ENCODE measurements around the gene ATG9B. TPM values are rescaled to one million over a fixed set of nuclear protein-coding genes. Genes with fewer than 3 reads are reported as not detected.

Gene ATG9B
- total RNA-seq, 1 experiment from 2014 or later: 1.3 TPM

- no peak overlapping the region for H3K9ac ChIP-seq (ENCODE audit: low read length)
- no peak overlapping the region for H3K4me3 ChIP-seq (ENCODE audit: low read length)
- POLR2A ChIA-PET (ENCODE audit: unreplicated experiment): no interaction called here
- H3K4me1 ChIP-seq (ENCODE audit: insufficient read depth, low read length): peaks cover 3% of the 10 kb centered on the region; the same call in 1 of the 2 replicates
- peaks cover 30% of the 10 kb centered on the region for H3K36me3 ChIP-seq (ENCODE audit: low read depth, low read length)
- intact Hi-C loops (cut with micrococcal nuclease): no loop called here
- no peak for DNase-seq
- H4K20me1 ChIP-seq (ENCODE audit: low read length): no peaks in the 10 kb centered on the region
- H3K9me3 ChIP-seq (ENCODE audit: low read length): no peaks in the 10 kb centered on the region
- H3K4me2 ChIP-seq (ENCODE audit: low read length): no peak overlapping the region
- TF ChIP-seq EZH2 (IDR thresholded peaks at IDR 0.05; ENCODE audit: low read length, unreplicated experiment) (no peak), EZH2phosphoT487 (IDR thresholded peaks at IDR 0.05; ENCODE audit: borderline replicate concordance, low read length) (no peak)
- TF ChIP-seq, protein P1, sequence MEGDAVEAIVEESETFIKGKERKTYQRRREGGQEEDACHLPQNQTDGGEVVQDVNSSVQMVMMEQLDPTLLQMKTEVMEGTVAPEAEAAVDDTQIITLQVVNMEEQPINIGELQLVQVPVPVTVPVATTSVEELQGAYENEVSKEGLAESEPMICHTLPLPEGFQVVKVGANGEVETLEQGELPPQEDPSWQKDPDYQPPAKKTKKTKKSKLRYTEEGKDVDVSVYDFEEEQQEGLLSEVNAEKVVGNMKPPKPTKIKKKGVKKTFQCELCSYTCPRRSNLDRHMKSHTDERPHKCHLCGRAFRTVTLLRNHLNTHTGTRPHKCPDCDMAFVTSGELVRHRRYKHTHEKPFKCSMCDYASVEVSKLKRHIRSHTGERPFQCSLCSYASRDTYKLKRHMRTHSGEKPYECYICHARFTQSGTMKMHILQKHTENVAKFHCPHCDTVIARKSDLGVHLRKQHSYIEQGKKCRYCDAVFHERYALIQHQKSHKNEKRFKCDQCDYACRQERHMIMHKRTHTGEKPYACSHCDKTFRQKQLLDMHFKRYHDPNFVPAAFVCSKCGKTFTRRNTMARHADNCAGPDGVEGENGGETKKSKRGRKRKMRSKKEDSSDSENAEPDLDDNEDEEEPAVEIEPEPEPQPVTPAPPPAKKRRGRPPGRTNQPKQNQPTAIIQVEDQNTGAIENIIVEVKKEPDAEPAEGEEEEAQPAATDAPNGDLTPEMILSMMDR (conservative IDR thresholded peaks at IDR 0.05; ENCODE audit: low read depth, low read length): no peak
- BruUV-seq (replicated peaks): no TSS peak
- CTCF ChIA-PET: no interaction called here
- H3K27me3 ChIP-seq (ENCODE audit: low read length): no peaks in the 10 kb centered on the region
- no peak overlapping the region for H2AFZ ChIP-seq (ENCODE audit: low read length)
- H3F3A ChIP-seq (ENCODE audit: low read length, unreplicated experiment): no peaks in the 10 kb centered on the region
- H3K79me2 ChIP-seq (ENCODE audit: low read length): peaks cover 11% of the 10 kb centered on the region
- H3K9me2 ChIP-seq (replicated peaks; ENCODE audit: low read length): no peaks in the 10 kb centered on the region
- no peak overlapping the region for H3K27ac ChIP-seq (ENCODE audit: low read length)
- no peak for ATAC-seq
Observed at GRCh38 chr7:151068069-151068773, 43.9 kb upstream of the ATG9B start.

- POLR2A ChIA-PET (ENCODE audit: unreplicated experiment): no interaction called here
- H3K9me3 ChIP-seq (ENCODE audit: low read length): no peaks in the 10 kb centered on the region
- H3K9me2 ChIP-seq (replicated peaks; ENCODE audit: low read length): no peaks in the 10 kb centered on the region
- H4K20me1 ChIP-seq (ENCODE audit: low read length): no peaks in the 10 kb centered on the region
- no peak overlapping the region for H2AFZ ChIP-seq (ENCODE audit: low read length)
- peaks cover 28% of the 10 kb centered on the region for H3K36me3 ChIP-seq (ENCODE audit: low read depth, low read length)
- H3K79me2 ChIP-seq (ENCODE audit: low read length): peaks cover 20% of the 10 kb centered on the region
- DNase-seq (no peak), ATAC-seq (no peak)
- no peak overlapping the region for H3K9ac ChIP-seq (ENCODE audit: low read length)
- no TSS peak for BruUV-seq (replicated peaks)
- no peak overlapping the region for H3K27ac ChIP-seq (ENCODE audit: low read length)
- no peaks in the 10 kb centered on the region for H3F3A ChIP-seq (ENCODE audit: low read length, unreplicated experiment)
- no peak overlapping the region for H3K4me2 ChIP-seq (ENCODE audit: low read length)
- no peak overlapping the region for H3K4me3 ChIP-seq (ENCODE audit: low read length)
- TF ChIP-seq EZH2phosphoT487 (IDR thresholded peaks at IDR 0.05; ENCODE audit: borderline replicate concordance, low read length) (no peak), EZH2 (IDR thresholded peaks at IDR 0.05; ENCODE audit: low read length, unreplicated experiment) (no peak)
- TF ChIP-seq, protein P1 (conservative IDR thresholded peaks at IDR 0.05; ENCODE audit: low read depth, low read length): no peak
- intact Hi-C loops (cut with micrococcal nuclease): no loop called here
- CTCF ChIA-PET: no interaction called here
- no peaks in the 10 kb centered on the region for H3K27me3 ChIP-seq (ENCODE audit: low read length)
- peaks cover 19% of the 10 kb centered on the region for H3K4me1 ChIP-seq (ENCODE audit: insufficient read depth, low read length)
Observed at GRCh38 chr7:151066273-151066974, 42.1 kb upstream of the ATG9B start.

DNA sequence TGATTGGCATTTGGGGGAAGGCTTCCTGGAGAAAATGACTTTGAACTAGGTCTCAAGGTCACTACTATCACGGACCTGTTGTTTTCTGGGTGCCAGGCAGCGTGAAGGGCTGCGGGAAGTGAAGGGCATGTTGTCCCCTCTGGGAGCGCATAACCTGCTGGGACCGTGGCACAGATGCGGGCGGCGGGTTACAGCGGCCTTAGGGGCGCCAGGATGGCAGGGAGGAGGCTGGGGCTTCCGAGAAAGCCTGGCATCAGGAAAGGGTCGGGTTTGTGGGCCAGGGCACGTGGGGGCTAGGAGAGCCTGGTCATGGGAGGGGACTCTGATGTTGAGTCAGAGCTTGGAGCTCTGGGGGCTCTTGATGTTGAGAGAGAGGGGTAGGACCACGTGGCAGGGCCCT, 41.2 kb upstream of the ATG9B start:
- H3K9ac ChIP-seq (ENCODE audit: low read length): no peak overlapping the region
- H3K9me3 ChIP-seq (ENCODE audit: low read length): no peaks in the 10 kb centered on the region
- peaks cover 29% of the 10 kb centered on the region for H3K79me2 ChIP-seq (ENCODE audit: low read length)
- H2AFZ ChIP-seq (ENCODE audit: low read length): no peak overlapping the region
- ChIA-PET POLR2A (ENCODE audit: unreplicated experiment) (no interaction called here), CTCF (no interaction called here)
- DNase-seq (no peak), ATAC-seq (no peak)
- TF ChIP-seq EZH2 (IDR thresholded peaks at IDR 0.05; ENCODE audit: low read length, unreplicated experiment): no peak
- TF ChIP-seq, protein P1 (conservative IDR thresholded peaks at IDR 0.05; ENCODE audit: low read depth, low read length): no peak
- no peak for TF ChIP-seq EZH2phosphoT487 (IDR thresholded peaks at IDR 0.05; ENCODE audit: borderline replicate concordance, low read length)
- intact Hi-C loops (cut with micrococcal nuclease): no loop called here
- H3K36me3 ChIP-seq (ENCODE audit: low read depth, low read length): peaks cover 28% of the 10 kb centered on the region
- no TSS peak for BruUV-seq (replicated peaks)
- no peaks in the 10 kb centered on the region for H3K9me2 ChIP-seq (replicated peaks; ENCODE audit: low read length)
- no peaks in the 10 kb centered on the region for H4K20me1 ChIP-seq (ENCODE audit: low read length)
- H3K27me3 ChIP-seq (ENCODE audit: low read length): no peaks in the 10 kb centered on the region
- H3K4me3 ChIP-seq (ENCODE audit: low read length): no peak overlapping the region
- H3K27ac ChIP-seq (ENCODE audit: low read length): no peak overlapping the region
- H3K4me2 ChIP-seq (ENCODE audit: low read length): no peak overlapping the region
- H3F3A ChIP-seq (ENCODE audit: low read length, unreplicated experiment): no peaks in the 10 kb centered on the region
- H3K4me1 ChIP-seq (ENCODE audit: insufficient read depth, low read length): peaks cover 29% of the 10 kb centered on the region
